SJSA1 (cell line): Measurements from ENCODE around the gene TOX3. TPM values are rescaled to one million over a fixed set of nuclear protein-coding genes. Genes with fewer than 3 reads are reported as not detected.

Experiments
- DNase-seq, 2 experiments: peaks; one replicate each; pipeline ENCODE4 v3.0.0-alpha.2; 2015 to 2020; ENCODE audit warnings: low spot score in 2 of 2, low read depth in 1 of 2
- H3K27ac ChIP-seq: fragments of 250-450 bp; sonication (Bioruptor Pico); 2 replicates; pipeline ENCODE4 v1.5.1; 2020; ENCODE audit warnings: mild to moderate bottlenecking, moderate library complexity
- H3K27me3 ChIP-seq: fragments of 250-450 bp; sonication (Bioruptor Pico); replicated peaks from 2 replicates; pipeline ENCODE4 v1.5.1; 2020; ENCODE audit warnings: mild to moderate bottlenecking, moderate library complexity
- H3K36me3 ChIP-seq: fragments of 250-450 bp; sonication (Bioruptor Pico); 2 replicates; pipeline ENCODE4 v1.5.1; 2020; ENCODE audit warnings: mild to moderate bottlenecking
- H3K4me1 ChIP-seq: fragments of 250-450 bp; sonication (Bioruptor Pico); replicated peaks from 2 replicates; pipeline ENCODE4 v1.6.1; 2021; ENCODE audit warnings: mild to moderate bottlenecking
- H3K4me3 ChIP-seq: fragments of 250-450 bp; sonication (Bioruptor Pico); 2 replicates; pipeline ENCODE4 v1.5.1; 2020; ENCODE audit warnings: mild to moderate bottlenecking
- H3K9me3 ChIP-seq: fragments of 250-450 bp; sonication (Bioruptor Pico); replicated peaks from 2 replicates; pipeline ENCODE4 v1.5.1; 2020; ENCODE audit warnings: mild to moderate bottlenecking
- total RNA-seq: library from RNA; depleted of rRNA; stranded (reverse); fragments of >200 nt; shearing (Covaris generic); gene quantifications from 2 replicates; pipeline ENCODE4 v1.2.3, GENCODE V29; 2014

TOX3 gene
- total RNA-seq, 1 experiment from 2014 or later = 0.05 TPM

- Histone ChIP-seq H3K9me3 (no peaks in the 10 kb centered on the region), H3K4me3 (no peak overlapping the region), H3K4me1 (no peaks in the 10 kb centered on the region), H3K27me3 (peaks cover under 1% of the 10 kb centered on the region), H3K27ac (no peak overlapping the region), H3K36me3 (no peaks in the 10 kb centered on the region)
- no peak for DNase-seq
These were observed 8.4 kb downstream of the TOX3 start for GRCh38 chr16:52538511-52538910.

DNA sequence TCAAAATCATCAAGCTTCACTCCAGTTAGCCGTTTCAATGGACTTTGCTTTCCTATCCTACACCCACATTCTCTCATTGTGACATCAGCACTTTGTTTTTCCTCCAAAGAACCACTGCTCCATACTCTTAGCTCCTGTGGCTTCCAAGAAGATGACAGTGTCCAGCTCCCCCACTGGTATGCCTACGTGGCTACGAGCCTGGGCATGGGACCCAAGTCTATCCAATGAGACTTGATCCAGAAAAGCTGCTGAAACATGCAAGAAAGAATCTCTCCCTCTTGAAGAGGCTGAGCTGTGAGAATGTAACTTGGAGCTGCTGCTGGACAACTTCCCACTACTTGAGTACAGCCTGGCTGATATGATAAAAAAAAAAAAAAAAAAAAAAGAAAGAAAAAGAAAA, 9.4 kb downstream of the TOX3 start:
- no peak for DNase-seq
- no peaks in the 10 kb centered on the region for H3K9me3 ChIP-seq
- no peak overlapping the region for H3K4me3 ChIP-seq
- H3K27me3 ChIP-seq = no peaks in the 10 kb centered on the region
- H3K4me1 ChIP-seq = no peaks in the 10 kb centered on the region
- H3K36me3 ChIP-seq = no peaks in the 10 kb centered on the region
- no peak overlapping the region for H3K27ac ChIP-seq

GRCh38 chr16:52535076-52535475, 11.9 kb downstream of the TOX3 start:
- H3K4me3 ChIP-seq = no peak overlapping the region
- no peak overlapping the region for H3K27ac ChIP-seq
- no peaks in the 10 kb centered on the region for H3K36me3 ChIP-seq
- H3K9me3 ChIP-seq = no peaks in the 10 kb centered on the region
- H3K4me1 ChIP-seq = no peaks in the 10 kb centered on the region
- no peaks in the 10 kb centered on the region for H3K27me3 ChIP-seq
- no peak for DNase-seq

DNA sequence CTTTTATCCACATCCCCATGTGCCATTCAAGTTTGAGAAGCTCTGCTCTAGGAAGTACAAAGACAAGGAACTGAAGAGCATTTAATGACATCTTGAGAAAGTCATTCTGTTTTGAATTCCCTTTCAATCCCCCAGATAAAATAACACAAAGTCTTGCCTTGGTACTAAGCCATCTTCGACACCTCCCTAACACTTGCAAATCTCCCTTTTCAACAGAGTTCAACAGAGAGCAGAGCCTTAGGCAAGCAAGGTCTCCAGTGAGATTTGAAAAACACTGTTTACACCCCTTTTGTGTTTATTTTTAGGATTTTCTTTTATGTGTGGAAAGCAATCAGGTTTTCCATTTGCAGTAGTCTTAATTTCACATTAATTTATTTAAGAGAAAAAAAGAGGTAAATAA, 13.6 kb downstream of the TOX3 start:
- Histone ChIP-seq H3K4me3 (no peak overlapping the region), H3K27ac (no peak overlapping the region), H3K4me1 (no peaks in the 10 kb centered on the region), H3K27me3 (no peaks in the 10 kb centered on the region), H3K36me3 (no peaks in the 10 kb centered on the region), H3K9me3 (no peaks in the 10 kb centered on the region)
- DNase-seq = no peak

DNA sequence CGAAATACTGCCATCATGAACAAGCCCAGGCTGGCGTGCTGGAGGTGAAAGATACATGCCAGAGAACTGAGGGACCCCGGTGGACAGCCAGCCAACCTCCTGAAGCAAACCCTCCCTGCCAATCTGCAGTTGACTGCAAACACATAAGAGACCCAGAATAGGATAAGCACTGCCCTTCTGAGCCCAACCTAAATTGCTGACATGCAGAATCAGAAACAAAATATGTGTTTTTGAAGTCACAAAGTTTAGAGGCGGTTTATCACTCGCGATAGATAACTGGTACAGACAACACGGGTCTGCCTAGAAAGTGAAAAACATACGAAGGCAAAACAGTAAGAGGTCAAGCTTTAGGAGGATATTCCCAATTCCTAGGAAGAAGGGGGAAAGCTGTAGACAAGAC, 14.6 kb downstream of the TOX3 start:
- Histone ChIP-seq H3K4me1 (no peaks in the 10 kb centered on the region), H3K36me3 (no peaks in the 10 kb centered on the region), H3K9me3 (no peaks in the 10 kb centered on the region), H3K4me3 (no peak overlapping the region), H3K27ac (no peak overlapping the region), H3K27me3 (no peaks in the 10 kb centered on the region)
- no peak for DNase-seq

- Histone ChIP-seq H3K4me3 (no peak overlapping the region), H3K36me3 (no peaks in the 10 kb centered on the region), H3K27me3 (no peaks in the 10 kb centered on the region), H3K9me3 (no peaks in the 10 kb centered on the region), H3K27ac (no peak overlapping the region), H3K4me1 (no peaks in the 10 kb centered on the region)
- DNase-seq = no peak
These were observed 17.7 kb downstream of the TOX3 start for GRCh38 chr16:52529226-52529625.

DNA sequence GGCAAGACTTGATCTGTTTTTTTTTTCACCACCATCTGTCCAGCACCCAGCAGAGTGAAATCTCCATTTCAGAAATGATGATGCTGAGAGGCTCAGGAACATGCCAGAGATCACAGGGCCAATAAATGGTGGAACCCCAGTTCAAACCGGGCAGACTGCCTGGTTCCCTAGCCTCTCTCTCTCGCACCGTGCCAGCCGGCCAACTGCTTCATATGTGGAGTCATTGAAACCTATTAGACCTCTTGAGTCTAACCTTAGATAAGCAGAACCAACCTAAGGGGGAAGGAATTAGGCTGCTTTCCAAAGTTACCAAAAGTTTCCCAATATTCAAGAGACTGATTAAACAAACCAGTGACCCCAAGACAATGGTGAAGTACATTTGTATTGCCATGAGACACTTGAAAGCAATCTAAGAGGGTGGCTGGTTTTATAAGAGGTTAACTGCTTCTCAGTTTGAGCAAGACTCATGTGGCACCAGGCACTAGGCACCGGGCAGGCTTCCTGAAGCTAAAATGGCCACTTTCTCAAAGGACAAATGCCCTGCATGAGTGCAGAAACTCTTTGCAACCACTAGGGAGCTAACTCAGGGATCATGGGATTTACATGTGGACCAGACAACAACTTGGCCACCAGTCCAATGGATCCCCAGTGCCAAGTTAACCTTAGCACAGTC, 18.4 kb downstream of the TOX3 start:
- H3K4me3 ChIP-seq = no peak overlapping the region
- no peaks in the 10 kb centered on the region for H3K36me3 ChIP-seq
- DNase-seq = no peak
- H3K9me3 ChIP-seq = no peaks in the 10 kb centered on the region
- H3K4me1 ChIP-seq = no peaks in the 10 kb centered on the region
- no peak overlapping the region for H3K27ac ChIP-seq
- no peaks in the 10 kb centered on the region for H3K27me3 ChIP-seq

GRCh38 chr16:52526830-52527229, 20.1 kb downstream of the TOX3 start:
- Histone ChIP-seq H3K36me3 (no peaks in the 10 kb centered on the region), H3K9me3 (no peaks in the 10 kb centered on the region), H3K27ac (no peak overlapping the region), H3K4me1 (no peaks in the 10 kb centered on the region), H3K27me3 (no peaks in the 10 kb centered on the region), H3K4me3 (no peak overlapping the region)
- DNase-seq = no peak

DNA sequence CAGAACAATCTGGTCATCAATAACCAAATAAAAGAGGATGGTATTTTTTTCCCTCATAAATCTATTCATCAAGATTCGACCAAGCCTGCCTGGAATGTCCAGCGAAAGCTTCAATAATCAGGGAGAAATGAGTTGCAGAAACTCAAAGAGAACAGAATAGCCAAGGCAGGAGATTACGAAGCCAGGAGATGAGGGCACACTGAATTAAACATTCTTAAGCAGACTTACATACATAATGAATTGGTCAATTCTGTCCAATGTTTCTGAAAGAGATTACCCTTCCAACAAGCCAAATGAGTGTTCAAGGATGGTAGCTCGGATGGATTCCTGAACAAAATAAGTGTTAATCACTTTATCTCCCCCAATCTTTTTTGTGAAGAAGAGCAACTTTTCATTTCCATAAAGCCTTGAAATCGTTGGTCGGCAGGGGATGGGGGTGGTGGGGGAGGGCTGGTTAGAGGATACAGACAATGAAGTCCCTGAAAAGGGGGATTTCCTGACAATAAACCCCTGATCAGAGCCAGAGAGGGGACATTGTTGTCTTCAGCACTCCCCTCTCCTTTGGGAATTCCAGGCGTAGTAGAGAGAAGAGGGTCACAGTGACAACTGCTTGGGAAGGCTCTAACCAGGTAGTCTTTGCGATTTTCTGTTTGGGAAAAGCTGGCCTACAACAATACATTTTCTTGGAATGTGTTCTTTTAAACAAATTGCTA, 20.7 kb downstream of the TOX3 start:
- Histone ChIP-seq H3K27me3 (no peaks in the 10 kb centered on the region), H3K4me3 (no peak overlapping the region), H3K4me1 (no peaks in the 10 kb centered on the region), H3K9me3 (no peaks in the 10 kb centered on the region), H3K36me3 (no peaks in the 10 kb centered on the region), H3K27ac (no peak overlapping the region)
- DNase-seq = no peak

- no peak for DNase-seq
- H3K27ac ChIP-seq = no peak overlapping the region
- no peaks in the 10 kb centered on the region for H3K9me3 ChIP-seq
- H3K4me1 ChIP-seq = no peaks in the 10 kb centered on the region
- no peaks in the 10 kb centered on the region for H3K27me3 ChIP-seq
- no peaks in the 10 kb centered on the region for H3K36me3 ChIP-seq
- H3K4me3 ChIP-seq = no peak overlapping the region
These were observed 25.4 kb downstream of the TOX3 start for GRCh38 chr16:52521570-52521969.

DNA sequence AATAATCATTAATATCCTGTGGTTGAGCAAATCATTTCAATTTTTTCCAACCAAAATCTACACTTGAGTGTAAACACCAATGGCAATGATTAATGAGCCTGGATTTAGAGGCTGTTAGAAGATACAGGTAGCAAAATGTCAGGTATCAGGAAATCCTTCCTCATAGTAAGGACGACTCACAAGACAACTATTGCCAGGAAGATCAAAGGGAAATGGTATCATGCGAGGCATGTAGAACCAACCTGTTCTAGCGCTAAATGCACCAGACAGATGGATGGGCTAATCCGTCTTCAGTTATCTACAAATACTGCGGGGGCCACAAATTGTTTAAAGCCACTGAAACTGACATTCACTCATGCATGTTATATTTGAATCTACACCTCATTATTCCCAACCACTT, 28.1 kb downstream of the TOX3 start:
- Histone ChIP-seq H3K4me3 (no peak overlapping the region), H3K36me3 (no peaks in the 10 kb centered on the region), H3K27ac (no peak overlapping the region), H3K9me3 (no peaks in the 10 kb centered on the region), H3K4me1 (no peaks in the 10 kb centered on the region), H3K27me3 (no peaks in the 10 kb centered on the region)
- no peak for DNase-seq

- DNase-seq = no peak
- no peaks in the 10 kb centered on the region for H3K9me3 ChIP-seq
- H3K27me3 ChIP-seq = no peaks in the 10 kb centered on the region
- no peaks in the 10 kb centered on the region for H3K4me1 ChIP-seq
- H3K4me3 ChIP-seq = no peak overlapping the region
- H3K27ac ChIP-seq = no peak overlapping the region
- H3K36me3 ChIP-seq = no peaks in the 10 kb centered on the region
These were observed 31.8 kb downstream of the TOX3 start for GRCh38 chr16:52515068-52515671.

- DNase-seq = no peak
- Histone ChIP-seq H3K27ac (no peak overlapping the region), H3K27me3 (no peaks in the 10 kb centered on the region), H3K9me3 (no peaks in the 10 kb centered on the region), H3K36me3 (no peaks in the 10 kb centered on the region), H3K4me1 (no peaks in the 10 kb centered on the region), H3K4me3 (no peak overlapping the region)
These were observed 34.5 kb downstream of the TOX3 start for GRCh38 chr16:52512297-52512987.

DNA sequence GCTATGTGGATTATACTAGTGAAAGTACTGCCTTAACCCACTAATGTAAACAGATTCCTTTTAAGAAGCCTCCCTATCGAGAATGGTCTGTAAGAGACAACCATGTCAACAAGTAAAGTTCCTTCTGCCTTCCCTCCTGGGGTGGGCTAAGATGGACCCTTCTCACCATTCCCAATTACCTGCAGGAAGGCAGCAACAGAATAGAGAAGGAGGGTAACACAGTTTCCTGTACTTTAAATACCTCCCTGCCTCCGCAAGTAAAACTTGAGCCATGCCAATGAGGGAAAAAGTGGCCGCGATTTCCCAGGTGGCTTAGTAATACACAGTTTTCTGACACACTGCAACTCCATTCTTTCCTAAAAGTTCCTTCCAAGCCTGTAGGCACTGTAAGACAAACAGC, 45.2 kb downstream of the TOX3 start:
- Histone ChIP-seq H3K4me1 (0 out of 2 replicates have a peak, but pooled peaks cover 6% of the 10 kb centered on the region), H3K4me3 (no peak overlapping the region), H3K36me3 (no peaks in the 10 kb centered on the region), H3K9me3 (no peaks in the 10 kb centered on the region; the same call in 1 of the 2 replicates), H3K27me3 (no peaks in the 10 kb centered on the region), H3K27ac (no peak overlapping the region)
- no peak for DNase-seq
